Testis (tissue), 2 donors: ENCODE data around the gene RIOK2.

ENCODE experiments used
- POLR2A ChIP-seq: fragments of 450-650 bp; IDR thresholded peaks from one replicate; pipeline ENCODE4 v1.6.1; 2017; ENCODE audit warnings: antibody characterized with exemption, mild to moderate bottlenecking, moderate library complexity
- TF ChIP-seq, protein P1 (sequence below), 3 experiments: fragments of 450-650 bp in 2 of 3; fragments of 200-600 bp in 1 of 3; sonication (generic) in 1 of 3; IDR thresholded peaks; one replicate each; pipeline ENCODE4 v1.5.1; 2016 to 2019; ENCODE audit warnings: antibody characterized with exemption in 3 of 3, mild to moderate bottlenecking in 2 of 3, moderate library complexity in 1 of 3

DNA sequence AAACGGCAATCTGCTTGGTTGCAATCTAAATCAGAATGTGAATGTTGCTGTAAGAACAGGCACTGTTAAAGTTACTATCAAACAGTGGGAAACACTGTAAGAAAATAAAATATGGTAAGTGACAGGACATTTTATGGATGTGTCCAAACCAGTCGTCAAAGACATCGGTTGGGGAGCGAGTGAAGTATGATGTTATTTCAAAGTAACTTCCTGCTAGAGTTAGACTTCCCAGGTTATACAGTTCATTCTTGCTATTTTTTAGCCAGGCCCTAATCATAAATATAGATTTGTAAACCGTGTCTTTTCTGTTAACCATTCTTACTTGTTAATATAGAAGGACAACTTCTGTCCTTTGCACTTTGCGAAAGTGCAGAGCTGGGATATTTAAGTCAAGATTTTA lies 70.8 kb downstream of the RIOK2 start:
- no peak for TF ChIP-seq POLR2A
- TF ChIP-seq, protein P1, sequence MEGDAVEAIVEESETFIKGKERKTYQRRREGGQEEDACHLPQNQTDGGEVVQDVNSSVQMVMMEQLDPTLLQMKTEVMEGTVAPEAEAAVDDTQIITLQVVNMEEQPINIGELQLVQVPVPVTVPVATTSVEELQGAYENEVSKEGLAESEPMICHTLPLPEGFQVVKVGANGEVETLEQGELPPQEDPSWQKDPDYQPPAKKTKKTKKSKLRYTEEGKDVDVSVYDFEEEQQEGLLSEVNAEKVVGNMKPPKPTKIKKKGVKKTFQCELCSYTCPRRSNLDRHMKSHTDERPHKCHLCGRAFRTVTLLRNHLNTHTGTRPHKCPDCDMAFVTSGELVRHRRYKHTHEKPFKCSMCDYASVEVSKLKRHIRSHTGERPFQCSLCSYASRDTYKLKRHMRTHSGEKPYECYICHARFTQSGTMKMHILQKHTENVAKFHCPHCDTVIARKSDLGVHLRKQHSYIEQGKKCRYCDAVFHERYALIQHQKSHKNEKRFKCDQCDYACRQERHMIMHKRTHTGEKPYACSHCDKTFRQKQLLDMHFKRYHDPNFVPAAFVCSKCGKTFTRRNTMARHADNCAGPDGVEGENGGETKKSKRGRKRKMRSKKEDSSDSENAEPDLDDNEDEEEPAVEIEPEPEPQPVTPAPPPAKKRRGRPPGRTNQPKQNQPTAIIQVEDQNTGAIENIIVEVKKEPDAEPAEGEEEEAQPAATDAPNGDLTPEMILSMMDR (IDR thresholded peaks at IDR 0.05) = no peak
